MG63 (cell line): Measurements from ENCODE around the gene VPS35L. TPM values are rescaled to one million over a fixed set of nuclear protein-coding genes. Genes with fewer than 3 reads are reported as not detected.

Experiments used
- DNase-seq: peaks from one replicate; pipeline ENCODE4 v3.0.0-alpha.2; 2020
- H3K27me3 ChIP-seq: fragments of 250-450 bp; sonication (Bioruptor Pico); 2 replicates; pipeline ENCODE4 v1.5.1; 2020; ENCODE audit warnings: mild to moderate bottlenecking, moderate library complexity
- H3K36me3 ChIP-seq: fragments of 250-450 bp; sonication (Bioruptor Pico); 2 replicates; pipeline ENCODE4 v1.5.1; 2020; ENCODE audit warnings: mild to moderate bottlenecking, moderate library complexity
- H3K4me3 ChIP-seq: fragments of 250-450 bp; sonication (Bioruptor Pico); 2 replicates; pipeline ENCODE4 v1.5.1; 2020; ENCODE audit warnings: mild to moderate bottlenecking, moderate library complexity
- H3K9me3 ChIP-seq: fragments of 250-450 bp; sonication (Bioruptor Pico); 2 replicates; pipeline ENCODE4 v1.5.1; 2020; ENCODE audit warnings: mild to moderate bottlenecking, moderate library complexity
- total RNA-seq: library from RNA; depleted of rRNA; stranded (reverse); fragments of >200 nt; shearing (Covaris generic); gene quantifications from 2 replicates; pipeline ENCODE4 v1.2.3, GENCODE V29; 2014; ENCODE audit warnings: low replicate concordance

Gene VPS35L
- total RNA-seq, 1 experiment from 2014 or later = 6.7 TPM

- H3K27me3 ChIP-seq = no peaks in the 10 kb centered on the region
- DNase-seq = no peak
- no peak overlapping the region for H3K4me3 ChIP-seq
- peaks cover 19% of the 10 kb centered on the region for H3K36me3 ChIP-seq
- H3K9me3 ChIP-seq = no peaks in the 10 kb centered on the region
These were observed 12.1 kb downstream of the VPS35L start for GRCh38 chr16:19567560-19567959.

GRCh38 chr16:19573997-19574396, 18.5 kb downstream of the VPS35L start:
- Histone ChIP-seq H3K4me3 (no peak overlapping the region), H3K36me3 (peaks cover 10% of the 10 kb centered on the region), H3K9me3 (no peaks in the 10 kb centered on the region), H3K27me3 (no peaks in the 10 kb centered on the region)
- DNase-seq = no peak

GRCh38 chr16:19574615-19575014, 19.1 kb downstream of the VPS35L start:
- no peak overlapping the region for H3K4me3 ChIP-seq
- peaks cover 11% of the 10 kb centered on the region for H3K36me3 ChIP-seq
- H3K9me3 ChIP-seq = no peaks in the 10 kb centered on the region
- no peak for DNase-seq
- H3K27me3 ChIP-seq = no peaks in the 10 kb centered on the region

- Histone ChIP-seq H3K9me3 (peaks cover 4% of the 10 kb centered on the region; the same call in 1 of the 2 replicates), H3K27me3 (no peaks in the 10 kb centered on the region), H3K36me3 (peaks cover 26% of the 10 kb centered on the region), H3K4me3 (no peak overlapping the region)
- DNase-seq = no peak
These were observed 23.0 kb downstream of the VPS35L start for GRCh38 chr16:19578378-19578971.

GRCh38 chr16:19582050-19582831, 26.7 kb downstream of the VPS35L start:
- Histone ChIP-seq H3K27me3 (no peaks in the 10 kb centered on the region), H3K36me3 (peaks cover 26% of the 10 kb centered on the region), H3K4me3 (no peak overlapping the region), H3K9me3 (peaks cover 4% of the 10 kb centered on the region; the same call in 1 of the 2 replicates)
- DNase-seq = no peak

GRCh38 chr16:19583665-19584300, 28.3 kb downstream of the VPS35L start:
- peaks cover 4% of the 10 kb centered on the region; the same call in 1 of the 2 replicates for H3K9me3 ChIP-seq
- H3K36me3 ChIP-seq = peaks cover 22% of the 10 kb centered on the region
- peak; percentile 14 for DNase-seq
- H3K4me3 ChIP-seq = no peak overlapping the region
- no peaks in the 10 kb centered on the region for H3K27me3 ChIP-seq

GRCh38 chr16:19588661-19589060, 33.2 kb downstream of the VPS35L start:
- no peak for DNase-seq
- H3K9me3 ChIP-seq = no peaks in the 10 kb centered on the region
- no peak overlapping the region for H3K4me3 ChIP-seq
- H3K27me3 ChIP-seq = no peaks in the 10 kb centered on the region
- peaks cover 5% of the 10 kb centered on the region for H3K36me3 ChIP-seq

GRCh38 chr16:19589106-19589505, 33.6 kb downstream of the VPS35L start:
- peaks cover 3% of the 10 kb centered on the region for H3K36me3 ChIP-seq
- H3K27me3 ChIP-seq = no peaks in the 10 kb centered on the region
- no peak for DNase-seq
- no peaks in the 10 kb centered on the region for H3K9me3 ChIP-seq
- H3K4me3 ChIP-seq = no peak overlapping the region

- Histone ChIP-seq H3K27me3 (no peaks in the 10 kb centered on the region), H3K4me3 (no peak overlapping the region), H3K9me3 (no peaks in the 10 kb centered on the region), H3K36me3 (peaks cover 2% of the 10 kb centered on the region)
- no peak for DNase-seq
These were observed 34.3 kb downstream of the VPS35L start for GRCh38 chr16:19589771-19590302.

GRCh38 chr16:19595043-19595767, 39.7 kb downstream of the VPS35L start:
- no peak overlapping the region for H3K4me3 ChIP-seq
- no peaks in the 10 kb centered on the region for H3K27me3 ChIP-seq
- H3K9me3 ChIP-seq = no peaks in the 10 kb centered on the region
- peaks cover 2% of the 10 kb centered on the region for H3K36me3 ChIP-seq
- peak; percentile 64 for DNase-seq

- peaks cover 14% of the 10 kb centered on the region for H3K36me3 ChIP-seq
- H3K27me3 ChIP-seq = no peaks in the 10 kb centered on the region
- no peak overlapping the region for H3K4me3 ChIP-seq
- DNase-seq = no peak
- H3K9me3 ChIP-seq = no peaks in the 10 kb centered on the region
These were observed 43.5 kb downstream of the VPS35L start for GRCh38 chr16:19598805-19599510.

GRCh38 chr16:19599968-19600716, 44.6 kb downstream of the VPS35L start:
- DNase-seq = no peak
- Histone ChIP-seq H3K27me3 (no peaks in the 10 kb centered on the region), H3K36me3 (peaks cover 13% of the 10 kb centered on the region), H3K9me3 (no peaks in the 10 kb centered on the region), H3K4me3 (no peak overlapping the region)

GRCh38 chr16:19601083-19601976, 45.8 kb downstream of the VPS35L start:
- Histone ChIP-seq H3K36me3 (peaks cover 15% of the 10 kb centered on the region), H3K4me3 (no peak overlapping the region), H3K9me3 (no peaks in the 10 kb centered on the region), H3K27me3 (no peaks in the 10 kb centered on the region)
- no peak for DNase-seq

- no peak for DNase-seq
- no peak overlapping the region for H3K4me3 ChIP-seq
- peaks cover 21% of the 10 kb centered on the region for H3K36me3 ChIP-seq
- no peaks in the 10 kb centered on the region for H3K27me3 ChIP-seq
- H3K9me3 ChIP-seq = no peaks in the 10 kb centered on the region
These were observed 49.4 kb downstream of the VPS35L start for GRCh38 chr16:19604911-19605310.

GRCh38 chr16:19605701-19606100, 50.2 kb downstream of the VPS35L start:
- no peaks in the 10 kb centered on the region for H3K27me3 ChIP-seq
- H3K4me3 ChIP-seq = no peak overlapping the region
- no peaks in the 10 kb centered on the region for H3K9me3 ChIP-seq
- H3K36me3 ChIP-seq = peaks cover 21% of the 10 kb centered on the region
- no peak for DNase-seq
